DMS 273 (cell line): Measurements from ENCODE around the gene ZFAND3.
"Not testable (repeated sequence)": the region's sequence is repeated elsewhere in the genome, so short reads cannot be mapped to it uniquely, and the experiment has no call there.

Experiments
- DNase-seq: peaks from one replicate; lab custom pipeline; 2025; ENCODE audit not compliant: unreplicated experiment; lab: John Stamatoyannopoulos, UW

The ZFAND3 gene

DNA sequence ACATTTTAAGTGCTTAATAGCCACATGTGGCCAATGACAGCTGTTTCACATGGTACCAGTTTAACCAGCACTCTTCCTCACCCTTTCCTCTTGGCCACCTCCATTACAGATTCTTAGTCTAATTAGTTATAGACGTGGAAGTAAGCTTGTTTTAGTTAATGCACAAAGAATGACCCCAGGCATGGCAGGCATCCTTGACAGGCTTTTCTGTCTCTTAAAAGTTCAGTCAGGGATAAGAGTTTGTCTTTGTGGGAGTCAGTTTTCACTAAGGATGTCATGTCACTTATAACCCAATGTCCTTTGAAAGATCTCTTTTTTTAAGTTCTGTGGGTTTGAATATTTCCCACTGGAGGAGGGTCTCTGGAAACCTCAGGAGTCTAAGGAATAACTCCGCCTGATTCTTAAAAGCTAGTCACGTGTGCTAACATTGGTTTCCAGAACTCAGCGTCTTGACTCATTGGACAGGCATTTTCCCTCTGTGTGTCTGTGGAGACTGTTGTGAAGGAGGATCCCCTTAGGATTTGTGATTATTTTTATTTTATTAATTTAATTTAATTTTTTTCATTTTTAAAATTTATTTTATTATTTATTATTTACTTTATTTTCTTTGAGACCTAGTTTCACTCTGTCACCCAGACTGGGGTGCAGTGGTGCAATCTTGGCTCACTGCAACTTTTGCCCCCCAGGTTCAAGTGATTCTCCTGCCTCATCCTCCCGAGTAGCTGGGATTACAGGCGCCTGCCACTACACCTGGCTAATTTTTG, 171.4 kb downstream of the ZFAND3 start:
- DNase-seq, result peak; percentile 15

DNA sequence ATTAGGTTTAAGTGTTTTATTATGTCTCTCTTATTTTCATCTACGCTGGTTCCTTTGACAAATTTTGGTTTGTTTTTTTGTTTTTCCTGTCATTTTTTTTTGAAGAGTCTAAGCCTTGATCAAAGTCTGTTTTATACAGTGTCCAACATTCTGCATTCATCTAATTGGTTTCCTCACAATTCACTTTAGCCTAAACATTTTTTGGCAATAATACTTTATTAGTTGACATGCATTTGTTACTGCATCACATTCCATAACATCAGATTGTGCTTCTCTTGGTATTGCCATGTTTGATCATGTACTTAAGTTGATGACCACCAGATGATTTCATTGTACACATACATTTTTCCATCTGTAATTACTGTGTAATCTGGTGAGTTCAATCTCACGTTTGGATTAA, 173.2 kb downstream of the ZFAND3 start:
- no peak for DNase-seq

DNA sequence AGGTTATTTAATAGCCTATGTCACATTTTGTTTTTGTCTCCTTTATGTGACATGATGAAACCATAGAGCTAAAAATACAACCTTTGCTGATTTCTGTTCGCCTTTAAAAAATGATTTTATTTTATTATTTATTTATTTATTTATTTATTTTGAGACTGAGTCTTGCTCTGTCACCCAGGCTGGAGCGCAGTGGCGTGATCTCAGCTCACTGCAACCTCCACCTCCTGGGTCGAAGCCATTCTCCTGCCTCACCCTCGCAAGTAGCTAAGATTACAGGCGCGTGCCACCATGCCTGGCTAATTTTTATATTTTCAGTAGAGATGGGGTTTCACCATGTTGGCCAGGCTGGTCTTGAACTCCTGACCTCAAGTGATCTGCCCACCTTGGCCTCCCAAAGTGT, 173.7 kb downstream of the ZFAND3 start:
- not testable (repeated sequence) for DNase-seq

DNA sequence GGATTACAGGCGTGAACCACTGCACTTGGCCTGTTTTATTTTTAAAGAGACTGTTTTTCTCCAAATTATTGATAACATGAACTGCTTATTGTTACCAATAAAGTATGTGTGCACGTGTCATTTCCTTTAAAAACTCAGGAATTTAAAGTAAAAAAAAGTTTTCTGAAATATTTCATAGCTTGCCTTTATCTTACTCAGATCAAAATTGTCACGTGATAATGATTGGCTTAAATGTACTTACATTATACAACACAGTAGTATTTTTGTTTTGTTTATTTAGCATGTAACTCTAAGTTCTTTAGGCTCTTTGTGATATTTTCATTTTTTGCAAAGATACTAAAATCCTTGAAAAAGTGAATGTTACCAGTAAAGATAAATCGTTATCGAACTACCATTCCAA, 174.1 kb downstream of the ZFAND3 start:
- no peak for DNase-seq

DNA sequence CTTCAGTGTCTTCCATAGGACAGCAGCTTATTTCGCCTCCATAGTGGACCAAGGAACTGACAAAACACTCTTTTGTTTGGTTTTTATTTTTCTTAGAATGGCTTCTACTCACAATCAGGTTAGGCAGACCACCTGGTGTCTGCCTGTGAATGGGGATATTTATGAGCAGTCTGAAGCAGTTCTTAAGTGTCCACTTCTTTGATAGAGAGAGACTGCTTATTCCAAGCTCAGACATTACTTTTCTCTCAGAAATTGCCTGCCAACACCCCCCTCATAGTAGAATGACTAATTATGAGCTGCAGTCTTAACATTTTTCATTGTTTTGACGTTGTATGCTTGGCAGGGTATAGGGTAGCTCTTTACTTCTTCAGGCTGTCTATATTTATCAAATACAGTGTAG, 174.7 kb downstream of the ZFAND3 start:
- no peak for DNase-seq

DNA sequence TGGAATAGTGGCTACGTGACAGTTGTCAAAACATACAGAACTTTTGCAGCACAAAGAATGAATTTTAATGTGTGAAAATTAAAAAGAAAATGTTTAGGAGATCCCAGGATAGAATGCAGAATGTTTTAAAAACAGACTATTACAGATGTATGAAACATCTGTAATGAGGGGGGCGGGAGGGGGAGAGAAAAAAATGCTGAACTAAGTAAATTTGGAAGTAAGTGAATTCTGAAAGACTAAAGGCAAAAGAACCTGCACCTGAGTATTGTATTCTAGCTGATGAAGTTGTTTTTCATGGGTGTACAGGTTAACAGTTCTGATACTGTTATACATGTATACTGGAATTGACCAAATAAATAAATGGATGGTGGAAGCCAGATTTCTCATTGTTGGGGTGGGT, 178.8 kb downstream of the ZFAND3 start:
- DNase-seq, result no peak

DNA sequence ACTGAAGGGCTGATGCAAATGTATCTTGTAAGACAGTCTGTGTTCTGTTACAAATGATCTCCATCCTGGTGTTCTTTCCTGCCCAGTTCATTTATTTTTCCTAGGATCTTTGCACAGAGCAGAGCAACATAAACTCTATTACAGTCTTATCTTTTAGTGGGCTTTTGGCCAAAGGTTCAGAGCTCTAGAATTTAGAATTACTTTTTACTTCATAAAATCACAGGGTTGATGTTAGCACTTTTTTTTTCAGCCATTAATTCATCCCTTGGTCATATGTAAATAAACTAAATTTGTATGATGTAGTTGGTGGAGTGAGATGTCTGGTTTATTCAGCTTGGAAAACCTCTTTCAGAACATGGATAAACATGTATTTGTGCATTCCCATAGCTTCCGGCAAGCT, 181.9 kb downstream of the ZFAND3 start:
- no peak for DNase-seq

DNA sequence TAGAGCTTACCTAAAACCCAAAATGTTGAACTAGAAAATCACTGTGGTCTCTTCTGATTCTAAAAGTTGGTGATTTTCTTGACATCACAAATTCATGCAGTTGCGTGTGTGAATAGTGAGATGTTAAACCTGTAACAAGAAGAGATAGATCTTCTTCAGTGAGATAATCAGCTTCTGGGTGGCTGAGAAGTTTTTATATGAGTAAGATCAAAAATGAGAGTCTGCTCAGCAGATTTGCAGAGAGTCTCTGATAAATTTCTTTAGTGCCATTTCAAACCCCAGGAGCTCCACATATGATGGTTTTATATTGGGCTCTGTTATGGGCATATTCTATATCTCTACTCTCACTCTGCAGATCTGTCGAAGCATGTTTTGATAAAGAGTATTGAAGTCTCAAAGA, 185.4 kb downstream of the ZFAND3 start:
- DNase-seq, result no peak

DNA sequence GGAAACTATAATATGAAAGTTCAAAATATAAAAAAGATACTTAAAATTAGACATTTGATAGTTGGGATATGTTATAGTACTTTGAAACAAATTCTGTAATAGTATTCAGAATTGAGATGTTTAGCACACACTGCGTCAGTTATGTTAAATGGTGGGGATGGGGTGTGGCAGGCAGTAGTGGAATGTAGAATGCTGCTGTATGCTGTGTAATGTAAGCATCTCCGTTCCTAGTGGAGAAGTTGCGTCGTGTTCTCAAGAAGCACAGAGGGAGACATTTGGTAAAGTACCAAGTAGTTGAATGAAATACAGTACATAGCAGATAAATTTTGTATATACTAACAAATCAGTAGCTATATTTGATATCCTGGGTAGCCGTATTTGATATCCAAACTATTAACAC, 192.4 kb downstream of the ZFAND3 start:
- no peak for DNase-seq

DNA sequence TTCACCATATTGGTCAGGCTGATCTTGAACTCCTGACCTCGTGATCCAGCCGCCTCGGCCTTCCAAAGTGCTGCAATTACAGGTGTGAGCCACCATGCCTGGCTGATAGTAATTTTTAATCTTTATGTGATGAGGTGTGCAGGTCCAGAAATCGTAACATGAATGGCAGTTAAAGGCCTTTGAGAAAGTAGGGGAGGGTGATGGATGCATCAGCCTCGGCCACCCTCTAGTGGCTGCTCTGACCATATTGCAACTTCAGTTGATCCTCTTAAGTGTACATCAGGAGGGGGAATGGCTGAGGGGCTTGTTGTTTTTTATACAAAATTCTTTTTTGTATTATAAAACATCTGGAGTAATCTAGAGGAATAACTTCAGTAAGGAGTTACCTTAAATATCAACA, 193.0 kb downstream of the ZFAND3 start:
- peak; percentile 76 for DNase-seq

DNA sequence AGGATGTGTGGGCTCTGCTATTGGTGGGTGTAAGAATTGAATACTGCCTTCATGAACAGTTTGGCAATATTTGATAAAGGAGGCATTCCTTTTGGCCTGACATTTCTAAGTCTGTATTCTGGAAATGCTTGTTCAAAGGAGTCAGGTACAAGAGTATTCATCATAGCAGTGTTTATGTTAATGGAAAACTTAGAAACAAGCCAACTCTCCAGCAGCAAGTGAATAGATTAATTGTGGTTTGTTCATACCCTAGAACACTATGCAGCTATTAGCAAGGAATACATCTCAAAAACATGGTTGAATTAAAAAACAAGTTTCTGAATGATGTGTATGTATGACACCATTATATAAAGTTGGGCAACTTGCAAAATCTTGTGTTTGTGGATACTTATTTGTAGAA, 195.8 kb downstream of the ZFAND3 start:
- no peak for DNase-seq

DNA sequence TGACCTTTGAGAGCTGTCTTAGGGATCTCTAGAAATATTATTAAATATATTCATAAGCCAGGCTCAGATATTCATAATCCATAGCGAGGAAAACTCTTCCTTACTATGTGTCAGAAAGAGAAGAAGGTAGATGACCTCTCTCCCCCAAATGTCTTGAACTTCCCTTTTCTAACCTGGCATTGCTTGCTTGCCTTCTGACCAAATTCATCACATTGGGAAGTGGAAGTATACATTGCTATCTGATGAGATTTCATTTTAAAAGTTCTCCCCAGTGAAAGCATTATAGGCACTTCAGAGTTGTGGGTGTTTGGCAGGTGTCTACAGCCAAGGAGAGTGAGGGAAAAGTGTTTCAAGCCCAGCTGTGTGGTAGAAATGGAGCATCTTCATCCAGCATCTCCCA, 197.3 kb downstream of the ZFAND3 start:
- DNase-seq, result no peak

DNA sequence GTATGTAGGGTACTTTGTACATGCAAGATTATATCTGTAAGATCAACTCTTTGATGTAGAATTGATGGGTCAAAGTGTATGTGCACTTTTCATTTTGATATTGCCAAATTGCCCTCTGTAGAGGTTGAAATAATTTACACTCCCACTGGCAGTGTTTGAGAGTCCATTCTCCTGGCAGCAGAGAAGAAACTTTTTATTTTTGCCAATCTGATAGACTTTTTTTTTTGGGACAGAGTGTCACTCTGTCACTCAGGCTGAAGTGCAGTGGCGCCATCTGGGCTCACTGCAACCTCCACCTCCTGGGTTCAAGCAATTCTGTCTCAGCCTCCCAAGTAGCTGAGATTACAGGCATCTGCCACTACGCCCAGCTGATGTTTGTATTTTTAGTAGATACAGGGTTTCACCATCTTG, 199.2 kb downstream of the ZFAND3 start:
- no peak for DNase-seq

DNA sequence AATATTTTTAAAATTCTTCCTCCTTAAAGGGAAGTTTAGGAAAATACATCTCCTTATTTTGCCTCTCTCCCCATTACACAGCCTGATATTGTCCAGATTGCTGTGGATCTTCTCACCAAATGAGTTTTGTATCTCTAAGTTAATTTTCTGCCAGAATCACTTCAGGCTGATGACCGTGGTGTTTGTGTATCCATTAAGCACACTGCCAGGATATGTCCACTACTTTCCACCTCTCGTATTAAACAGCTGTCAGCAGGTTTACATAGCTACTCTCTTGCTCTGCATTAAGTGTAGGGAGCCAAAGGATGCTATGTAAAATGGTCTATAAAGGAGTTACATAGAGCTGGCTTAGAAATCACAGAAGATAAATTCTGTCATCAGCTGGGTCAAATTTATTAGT, 201.1 kb downstream of the ZFAND3 start:
- peak; percentile 20 for DNase-seq

DNA sequence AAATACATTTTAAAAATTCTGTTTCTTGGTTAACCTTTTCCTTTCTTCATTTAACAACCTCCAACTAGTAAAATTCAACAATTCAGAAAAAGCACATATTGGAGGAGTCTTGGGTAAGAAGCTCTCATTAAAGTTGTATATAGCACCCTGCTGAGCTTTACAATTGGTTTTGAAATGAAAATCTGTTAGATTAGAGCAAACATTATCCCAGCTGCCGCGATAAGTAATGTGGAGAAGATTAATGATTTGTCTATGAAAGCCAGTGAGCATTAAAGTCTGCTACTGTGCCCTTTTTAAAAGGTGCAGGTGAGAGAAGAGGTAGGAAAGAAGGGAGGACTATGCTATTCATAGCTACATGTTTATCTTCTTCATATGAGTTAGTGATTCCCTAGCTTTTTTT, 201.5 kb downstream of the ZFAND3 start:
- DNase-seq, result peak; percentile 13

DNA sequence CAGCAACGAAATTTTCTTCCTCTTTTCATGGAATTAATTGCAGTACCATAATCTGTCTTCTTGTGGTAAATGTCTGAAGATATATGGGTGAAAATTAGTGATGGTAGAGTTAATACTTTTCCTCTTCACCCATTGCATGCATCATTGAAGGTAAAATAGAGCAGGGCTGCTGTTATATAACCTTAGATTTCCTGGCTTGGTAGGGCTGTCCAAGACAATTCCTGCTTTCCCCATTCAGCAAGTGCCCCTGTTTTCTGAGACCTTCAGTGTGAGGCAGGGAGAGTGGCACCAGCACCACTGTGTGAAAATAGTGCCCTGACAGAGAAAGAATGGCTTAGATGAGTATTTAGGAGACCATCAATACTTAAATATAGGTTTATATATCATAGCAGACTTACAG, 202.0 kb downstream of the ZFAND3 start:
- DNase-seq, result no peak

DNA sequence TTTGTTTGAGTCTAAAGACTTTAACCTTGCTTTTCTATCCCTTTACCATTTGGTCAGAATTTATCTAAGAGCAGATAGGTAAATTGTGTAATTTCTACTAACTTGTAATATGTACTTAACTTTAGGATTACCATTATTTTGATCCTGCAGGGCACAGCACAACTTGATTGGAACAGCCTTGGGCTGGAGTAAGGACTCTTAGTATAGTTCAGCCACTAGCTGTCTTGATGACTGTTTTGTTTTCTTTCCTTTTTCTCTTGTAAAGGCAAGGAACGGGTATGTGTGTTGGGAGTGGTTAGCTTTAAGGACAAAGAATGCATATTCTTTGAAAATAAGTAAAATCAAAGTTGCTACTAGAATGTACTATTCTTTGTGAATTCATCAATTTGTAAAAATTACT, 203.2 kb downstream of the ZFAND3 start:
- no peak for DNase-seq

DNA sequence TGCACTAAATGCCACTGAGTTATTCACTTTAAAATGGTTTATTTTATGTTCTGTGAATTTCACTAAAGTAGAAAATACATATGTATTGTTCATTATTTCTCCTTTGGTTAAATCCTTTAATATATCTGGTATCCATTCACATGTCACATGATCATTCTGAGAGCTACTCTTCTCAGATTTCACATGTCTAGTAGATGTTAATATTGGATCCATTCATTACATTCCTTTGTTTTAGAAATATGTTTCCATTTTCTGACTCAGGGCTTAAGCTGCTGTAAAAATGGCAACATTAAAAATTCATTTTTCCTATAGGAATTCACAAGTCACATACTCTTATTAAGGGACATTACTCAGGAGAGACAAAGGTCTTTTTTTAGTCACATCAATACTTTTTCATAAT, 205.4 kb downstream of the ZFAND3 start:
- no peak for DNase-seq

DNA sequence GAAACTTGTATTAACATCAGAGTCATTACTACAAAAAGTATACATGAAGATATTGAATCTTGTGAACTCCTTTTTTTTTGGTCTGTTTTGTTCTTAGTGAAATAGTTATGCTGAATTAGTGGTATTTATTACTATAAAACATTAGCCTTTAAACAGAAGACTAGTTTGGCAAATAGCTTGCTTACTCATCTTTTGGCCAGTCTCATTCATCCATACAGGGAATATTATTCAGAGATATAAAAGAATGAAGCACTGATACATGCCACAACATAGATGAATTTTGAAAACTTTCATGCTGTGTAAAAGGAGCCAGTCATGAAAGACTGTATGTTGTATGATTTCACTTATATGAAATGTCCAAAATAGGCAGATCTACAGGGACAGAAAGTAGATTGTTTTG, 205.9 kb downstream of the ZFAND3 start:
- DNase-seq, result no peak

DNA sequence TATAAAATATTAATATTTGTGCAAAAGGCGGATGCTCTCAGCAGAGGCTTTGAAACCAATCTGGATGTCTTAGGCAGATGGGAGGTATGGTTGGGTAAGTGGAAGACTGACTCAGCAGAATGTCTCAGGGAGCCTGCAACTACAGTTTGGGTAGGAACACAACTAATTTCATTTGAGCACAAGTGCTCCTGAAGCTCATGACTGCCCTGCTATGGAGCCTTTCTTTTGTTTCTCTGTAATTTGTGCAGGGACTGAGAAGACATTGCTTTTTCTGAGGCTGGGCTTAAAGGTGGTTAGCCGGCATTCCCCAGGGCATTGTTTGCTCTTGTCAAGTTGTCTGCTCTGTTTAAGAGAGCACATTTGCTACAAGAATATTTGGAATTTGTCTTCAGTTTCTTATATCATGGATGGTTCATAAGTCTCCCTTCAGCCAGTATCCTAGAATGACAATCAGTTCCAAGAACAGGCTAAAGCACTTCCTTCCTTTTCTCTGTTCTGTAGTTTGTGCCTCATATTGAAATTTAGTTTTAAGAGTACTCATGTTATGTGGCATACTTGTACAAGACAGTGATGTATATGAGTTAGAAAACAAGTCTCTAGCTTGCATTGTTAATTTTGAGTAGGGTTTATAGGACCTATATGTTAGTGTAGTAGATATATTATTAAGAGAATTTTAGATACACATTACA, 208.3 kb downstream of the ZFAND3 start:
- no peak for DNase-seq

DNA sequence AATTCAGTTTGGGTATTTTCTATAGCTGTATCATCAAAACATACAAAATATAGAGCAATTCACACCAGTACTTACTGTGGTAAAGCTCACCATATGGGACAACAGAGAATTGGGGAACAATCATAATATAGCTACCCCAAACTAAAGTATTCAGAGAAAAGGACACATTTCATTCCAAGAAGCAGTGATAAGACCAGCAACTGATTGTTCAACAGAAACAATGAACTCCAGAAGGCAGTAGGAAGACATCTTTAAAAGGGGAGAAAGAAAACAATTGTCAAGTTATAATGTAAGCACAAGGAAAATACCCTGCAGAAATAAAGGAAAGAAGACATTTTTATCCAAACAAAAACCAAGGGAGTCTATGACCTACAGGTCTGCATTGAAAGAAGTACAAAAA, 210.9 kb downstream of the ZFAND3 start:
- no peak for DNase-seq

DNA sequence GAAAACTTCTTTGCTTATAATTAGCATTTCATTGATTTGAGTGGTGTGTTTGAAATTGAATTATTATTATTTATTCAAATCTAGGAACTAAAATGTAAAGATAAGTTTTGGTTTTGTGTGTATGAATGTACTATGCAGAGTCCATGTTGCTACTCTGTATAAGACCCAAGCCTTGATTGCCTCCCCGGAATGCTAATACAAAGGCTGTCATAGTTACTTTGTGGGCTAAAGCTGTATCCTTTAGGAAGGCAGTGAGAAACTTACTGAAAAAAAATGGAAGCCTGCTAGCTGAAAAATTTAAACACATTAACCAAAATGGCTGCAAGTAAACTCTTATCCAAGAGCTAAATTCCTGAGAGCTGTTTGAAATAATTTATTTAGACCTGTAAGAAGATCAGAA, 213.3 kb downstream of the ZFAND3 start:
- DNase-seq, result no peak

DNA sequence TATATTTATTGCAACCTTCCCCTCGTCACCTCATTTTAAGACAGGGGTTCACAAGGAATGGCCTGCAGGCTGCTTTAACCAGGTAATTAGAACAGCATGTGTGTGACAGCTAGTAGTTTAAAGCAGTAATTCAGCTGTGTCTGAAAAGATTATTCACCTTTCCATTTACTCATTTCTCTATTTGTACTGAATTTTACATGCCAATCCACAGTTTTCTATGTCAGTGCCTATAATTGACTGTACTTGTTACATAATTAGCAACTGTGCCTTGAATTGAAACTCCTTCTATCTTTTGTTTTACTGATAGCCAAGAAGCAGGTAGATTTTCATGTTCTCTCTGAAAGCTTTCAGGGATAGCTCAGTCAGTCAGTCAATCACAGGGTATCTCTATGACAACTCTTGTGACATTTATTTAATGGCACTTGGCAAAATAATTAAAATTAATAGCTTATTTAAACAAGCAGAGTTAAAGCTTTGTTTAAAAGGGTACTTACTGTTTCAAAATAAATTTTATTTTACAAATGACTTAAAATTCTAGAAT, 214.0 kb downstream of the ZFAND3 start:
- DNase-seq, result no peak
